IPS-18a (cell line): ENCODE data around the gene CAMK2B.

Source experiments
- H3K27ac ChIP-seq: one replicate; pipeline ENCODE4 v1.5.1; 2013; ENCODE audit warnings: low read length
- H3K27me3 ChIP-seq: one replicate; pipeline ENCODE4 v1.6.1; 2013; ENCODE audit warnings: mild to moderate bottlenecking, low read length; ENCODE audit not compliant: control insufficient read depth, insufficient read depth
- H3K36me3 ChIP-seq: one replicate; pipeline ENCODE4 v1.6.1; 2013; ENCODE audit warnings: low read depth, low read length; ENCODE audit not compliant: control insufficient read depth
- H3K4me1 ChIP-seq: one replicate; pipeline ENCODE4 v1.6.1; 2013; ENCODE audit warnings: low read depth, low read length; ENCODE audit not compliant: control insufficient read depth
- H3K4me3 ChIP-seq: one replicate; pipeline ENCODE4 v1.5.1; 2013; ENCODE audit warnings: low read length
- H3K9ac ChIP-seq: one replicate; pipeline ENCODE4 v1.6.1; 2013; ENCODE audit warnings: mild to moderate bottlenecking, low read length, moderate library complexity
- H3K9me3 ChIP-seq: one replicate; pipeline ENCODE4 v1.6.1; 2013; ENCODE audit warnings: low read depth, low read length; ENCODE audit not compliant: control insufficient read depth

The CAMK2B gene

GRCh38 chr7:44238116-44238695, 87.2 kb downstream of the CAMK2B start:
- no peaks in the 10 kb centered on the region for H3K36me3 ChIP-seq
- no peaks in the 10 kb centered on the region for H3K27me3 ChIP-seq
- no peak overlapping the region for H3K9ac ChIP-seq
- no peaks in the 10 kb centered on the region for H3K4me1 ChIP-seq
- no peak overlapping the region for H3K4me3 ChIP-seq
- H3K27ac ChIP-seq, result no peak overlapping the region
- H3K9me3 ChIP-seq, result no peaks in the 10 kb centered on the region

GRCh38 chr7:44237696-44238095, 87.7 kb downstream of the CAMK2B start:
- Histone ChIP-seq H3K9ac (no peak overlapping the region), H3K4me3 (no peak overlapping the region), H3K9me3 (no peaks in the 10 kb centered on the region), H3K36me3 (no peaks in the 10 kb centered on the region), H3K27me3 (no peaks in the 10 kb centered on the region), H3K4me1 (no peaks in the 10 kb centered on the region), H3K27ac (no peak overlapping the region)

GRCh38 chr7:44236333-44236728, 89.1 kb downstream of the CAMK2B start:
- no peaks in the 10 kb centered on the region for H3K4me1 ChIP-seq
- no peaks in the 10 kb centered on the region for H3K9me3 ChIP-seq

GRCh38 chr7:44235582-44236332, 89.6 kb downstream of the CAMK2B start:
- H3K4me1 ChIP-seq, result no peaks in the 10 kb centered on the region
- H3K9me3 ChIP-seq, result no peaks in the 10 kb centered on the region
- no peaks in the 10 kb centered on the region for H3K36me3 ChIP-seq
- H3K27ac ChIP-seq, result no peak overlapping the region
- no peak overlapping the region for H3K9ac ChIP-seq
- no peaks in the 10 kb centered on the region for H3K27me3 ChIP-seq
- H3K4me3 ChIP-seq, result no peak overlapping the region

More at GRCh38 chr7:44236333-44236728, 89.1 kb downstream of the CAMK2B start:
- Histone ChIP-seq H3K36me3 (no peaks in the 10 kb centered on the region), H3K4me3 (no peak overlapping the region), H3K27me3 (no peaks in the 10 kb centered on the region), H3K27ac (no peak overlapping the region), H3K9ac (no peak overlapping the region)

- Histone ChIP-seq H3K27ac (no peak overlapping the region), H3K4me1 (no peaks in the 10 kb centered on the region), H3K27me3 (no peaks in the 10 kb centered on the region), H3K9ac (no peak overlapping the region), H3K36me3 (no peaks in the 10 kb centered on the region), H3K4me3 (no peak overlapping the region), H3K9me3 (no peaks in the 10 kb centered on the region)
Measured at GRCh38 chr7:44235066-44235465, 90.3 kb downstream of the CAMK2B start.

GRCh38 chr7:44232901-44233715, 92.3 kb downstream of the CAMK2B start:
- no peak overlapping the region for H3K27ac ChIP-seq
- no peak overlapping the region for H3K9ac ChIP-seq
- no peaks in the 10 kb centered on the region for H3K27me3 ChIP-seq

GRCh38 chr7:44232396-44232795, 93.0 kb downstream of the CAMK2B start:
- no peaks in the 10 kb centered on the region for H3K4me1 ChIP-seq
- no peak overlapping the region for H3K9ac ChIP-seq
- H3K27ac ChIP-seq, result no peak overlapping the region
- H3K9me3 ChIP-seq, result no peaks in the 10 kb centered on the region
- no peaks in the 10 kb centered on the region for H3K36me3 ChIP-seq
- no peak overlapping the region for H3K4me3 ChIP-seq
- H3K27me3 ChIP-seq, result no peaks in the 10 kb centered on the region

More at GRCh38 chr7:44232901-44233715, 92.3 kb downstream of the CAMK2B start:
- Histone ChIP-seq H3K4me3 (no peak overlapping the region), H3K4me1 (no peaks in the 10 kb centered on the region), H3K9me3 (no peaks in the 10 kb centered on the region), H3K36me3 (no peaks in the 10 kb centered on the region)

- Histone ChIP-seq H3K9ac (no peak overlapping the region), H3K4me3 (no peak overlapping the region), H3K36me3 (no peaks in the 10 kb centered on the region), H3K9me3 (no peaks in the 10 kb centered on the region), H3K27ac (no peak overlapping the region), H3K27me3 (no peaks in the 10 kb centered on the region), H3K4me1 (no peaks in the 10 kb centered on the region)
Measured at GRCh38 chr7:44231088-44231487, 94.3 kb downstream of the CAMK2B start.

- no peaks in the 10 kb centered on the region for H3K9me3 ChIP-seq
- H3K36me3 ChIP-seq, result no peaks in the 10 kb centered on the region
- H3K4me3 ChIP-seq, result no peak overlapping the region
- H3K27ac ChIP-seq, result no peak overlapping the region
- H3K27me3 ChIP-seq, result no peaks in the 10 kb centered on the region
- no peak overlapping the region for H3K9ac ChIP-seq
- H3K4me1 ChIP-seq, result no peaks in the 10 kb centered on the region
Measured at GRCh38 chr7:44230286-44230685, 95.1 kb downstream of the CAMK2B start.

GRCh38 chr7:44229546-44230105, 95.8 kb downstream of the CAMK2B start:
- Histone ChIP-seq H3K4me1 (no peaks in the 10 kb centered on the region), H3K36me3 (no peaks in the 10 kb centered on the region), H3K9me3 (no peaks in the 10 kb centered on the region), H3K4me3 (no peak overlapping the region), H3K27ac (no peak overlapping the region), H3K27me3 (no peaks in the 10 kb centered on the region), H3K9ac (no peak overlapping the region)

GRCh38 chr7:44228571-44229350, 96.6 kb downstream of the CAMK2B start:
- no peak overlapping the region for H3K9ac ChIP-seq
- no peaks in the 10 kb centered on the region for H3K9me3 ChIP-seq
- H3K4me1 ChIP-seq, result peaks cover 3% of the 10 kb centered on the region
- no peak overlapping the region for H3K4me3 ChIP-seq
- no peak overlapping the region for H3K27ac ChIP-seq
- H3K27me3 ChIP-seq, result no peaks in the 10 kb centered on the region
- no peaks in the 10 kb centered on the region for H3K36me3 ChIP-seq
